Measurements from ENCODE around the gene TMEM178B. TPM values are rescaled to one million over a fixed set of nuclear protein-coding genes. Genes with fewer than 3 reads are reported as not detected.

The TMEM178B gene
- total RNA-seq, 2 donors from 2014 or later, result 1.7 to 4.1 TPM

- DNase-seq, result no peak
- TF ChIP-seq, protein P1, sequence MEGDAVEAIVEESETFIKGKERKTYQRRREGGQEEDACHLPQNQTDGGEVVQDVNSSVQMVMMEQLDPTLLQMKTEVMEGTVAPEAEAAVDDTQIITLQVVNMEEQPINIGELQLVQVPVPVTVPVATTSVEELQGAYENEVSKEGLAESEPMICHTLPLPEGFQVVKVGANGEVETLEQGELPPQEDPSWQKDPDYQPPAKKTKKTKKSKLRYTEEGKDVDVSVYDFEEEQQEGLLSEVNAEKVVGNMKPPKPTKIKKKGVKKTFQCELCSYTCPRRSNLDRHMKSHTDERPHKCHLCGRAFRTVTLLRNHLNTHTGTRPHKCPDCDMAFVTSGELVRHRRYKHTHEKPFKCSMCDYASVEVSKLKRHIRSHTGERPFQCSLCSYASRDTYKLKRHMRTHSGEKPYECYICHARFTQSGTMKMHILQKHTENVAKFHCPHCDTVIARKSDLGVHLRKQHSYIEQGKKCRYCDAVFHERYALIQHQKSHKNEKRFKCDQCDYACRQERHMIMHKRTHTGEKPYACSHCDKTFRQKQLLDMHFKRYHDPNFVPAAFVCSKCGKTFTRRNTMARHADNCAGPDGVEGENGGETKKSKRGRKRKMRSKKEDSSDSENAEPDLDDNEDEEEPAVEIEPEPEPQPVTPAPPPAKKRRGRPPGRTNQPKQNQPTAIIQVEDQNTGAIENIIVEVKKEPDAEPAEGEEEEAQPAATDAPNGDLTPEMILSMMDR (conservative IDR thresholded peaks at IDR 0.05), result no peak
- no peaks in the 10 kb centered on the region for H3K9me3 ChIP-seq (ENCODE audit: control insufficient read depth, low read length)
- no peak overlapping the region for H3K4me3 ChIP-seq (ENCODE audit: low read length)
- H3K27ac Mint-ChIP-seq, result no peak overlapping the region
- no peaks in the 10 kb centered on the region for H3K36me3 ChIP-seq (ENCODE audit: control insufficient read depth, insufficient read depth, low read length)
- H3K36me3 Mint-ChIP-seq (ENCODE audit: low read depth), result no peaks in the 10 kb centered on the region
- H3K4me1 Mint-ChIP-seq, result no peaks in the 10 kb centered on the region
- WGBS, 2 experiments (ENCODE audit: insufficient coverage in 1 of 2, insufficient read length in 1 of 2), result 89 to 91% methylated on average over 3 of the region's 3 CpGs
- no peak overlapping the region for H3K9ac ChIP-seq (ENCODE audit: extremely low read depth, low read length, poor library complexity, severe bottlenecking)
- H3K4me1 ChIP-seq (ENCODE audit: control insufficient read depth, insufficient read depth, low read length), result no peaks in the 10 kb centered on the region
- no peaks in the 10 kb centered on the region for H3K9me3 Mint-ChIP-seq
- no peaks in the 10 kb centered on the region for H3K27me3 ChIP-seq (ENCODE audit: control insufficient read depth, insufficient read depth, low read length, poor library complexity, severe bottlenecking)
- H3K27ac ChIP-seq (ENCODE audit: low read depth, low read length), result no peak overlapping the region
- H3K27me3 Mint-ChIP-seq (ENCODE audit: insufficient read depth), result no peaks in the 10 kb centered on the region
- H3K4me3 Mint-ChIP-seq, result no peak overlapping the region
Measured at GRCh38 chr7:141452911-141453310, 379.0 kb downstream of the TMEM178B start.

DNA sequence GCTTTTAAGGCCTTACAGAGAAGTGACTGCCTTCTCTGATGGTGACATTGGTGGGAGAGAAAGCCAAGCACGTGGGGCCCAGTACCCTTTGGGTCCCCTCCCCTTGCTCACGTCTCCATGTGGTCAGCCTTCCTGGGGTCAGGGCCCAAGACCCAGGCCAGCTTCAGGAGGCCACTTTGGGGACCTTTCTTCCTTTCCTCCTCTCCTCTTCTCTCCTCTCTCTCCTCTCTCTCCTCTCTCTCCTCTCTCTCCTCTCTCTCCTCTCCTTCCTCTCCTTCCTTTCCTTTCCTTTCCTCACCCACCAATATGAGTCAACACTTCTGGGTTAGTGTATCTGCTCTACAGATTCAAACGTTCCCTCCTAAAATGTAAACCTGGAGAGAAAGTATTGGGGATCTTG lies 380.5 kb downstream of the TMEM178B start:
- H3K9me3 ChIP-seq (ENCODE audit: control insufficient read depth, low read length), result no peaks in the 10 kb centered on the region
- peak; percentile 19 for DNase-seq
- TF ChIP-seq, protein P1 (conservative IDR thresholded peaks at IDR 0.05), result no peak
- no peak overlapping the region for H3K4me3 ChIP-seq (ENCODE audit: low read length)
- Mint-ChIP-seq H3K4me1 (no peaks in the 10 kb centered on the region), H3K36me3 (ENCODE audit: low read depth) (no peaks in the 10 kb centered on the region), H3K4me3 (no peak overlapping the region), H3K27ac (no peak overlapping the region), H3K27me3 (ENCODE audit: insufficient read depth) (no peaks in the 10 kb centered on the region), H3K9me3 (no peaks in the 10 kb centered on the region)
- H3K27me3 ChIP-seq (ENCODE audit: control insufficient read depth, insufficient read depth, low read length, poor library complexity, severe bottlenecking), result no peaks in the 10 kb centered on the region
- 85% methylated on average over 3 of the region's 3 CpGs; no CpG with 5 or more reads in 1 of the 2 experiments for WGBS, 2 experiments (ENCODE audit: insufficient coverage in 1 of 2, insufficient read length in 1 of 2)
- H3K9ac ChIP-seq (ENCODE audit: extremely low read depth, low read length, poor library complexity, severe bottlenecking), result no peak overlapping the region
- H3K27ac ChIP-seq (ENCODE audit: low read depth, low read length), result no peak overlapping the region
- no peaks in the 10 kb centered on the region for H3K4me1 ChIP-seq (ENCODE audit: control insufficient read depth, insufficient read depth, low read length)
- H3K36me3 ChIP-seq (ENCODE audit: control insufficient read depth, insufficient read depth, low read length), result no peaks in the 10 kb centered on the region

GRCh38 chr7:141455723-141456122 lies 381.9 kb downstream of the TMEM178B start:
- H3K4me1 ChIP-seq (ENCODE audit: control insufficient read depth, insufficient read depth, low read length), result no peaks in the 10 kb centered on the region
- no peaks in the 10 kb centered on the region for H3K36me3 Mint-ChIP-seq (ENCODE audit: low read depth)
- no peak overlapping the region for H3K27ac ChIP-seq (ENCODE audit: low read depth, low read length)
- H3K36me3 ChIP-seq (ENCODE audit: control insufficient read depth, insufficient read depth, low read length), result no peaks in the 10 kb centered on the region
- H3K9me3 ChIP-seq (ENCODE audit: control insufficient read depth, low read length), result no peaks in the 10 kb centered on the region
- H3K27ac Mint-ChIP-seq, result no peak overlapping the region
- H3K27me3 ChIP-seq (ENCODE audit: control insufficient read depth, insufficient read depth, low read length, poor library complexity, severe bottlenecking), result no peaks in the 10 kb centered on the region
- H3K4me1 Mint-ChIP-seq, result no peaks in the 10 kb centered on the region
- no peaks in the 10 kb centered on the region for H3K27me3 Mint-ChIP-seq (ENCODE audit: insufficient read depth)
- H3K4me3 Mint-ChIP-seq, result no peak overlapping the region
- H3K9me3 Mint-ChIP-seq, result no peaks in the 10 kb centered on the region
- 94 to 100% methylated on average over 1 of the region's 1 CpG for WGBS, 2 experiments (ENCODE audit: insufficient coverage in 1 of 2, insufficient read length in 1 of 2)
- TF ChIP-seq, protein P1 (conservative IDR thresholded peaks at IDR 0.05), result no peak
- H3K9ac ChIP-seq (ENCODE audit: extremely low read depth, low read length, poor library complexity, severe bottlenecking), result no peak overlapping the region
- DNase-seq, result peak; percentile 17
- no peak overlapping the region for H3K4me3 ChIP-seq (ENCODE audit: low read length)
